Daoy (cell line): Measurements from ENCODE around the gene TAS2R8. TPM values are rescaled to one million over a fixed set of nuclear protein-coding genes. Genes with fewer than 3 reads are reported as not detected.

Experiments used
- total RNA-seq: library from RNA; depleted of rRNA; stranded (reverse); fragments of >200 nt; shearing (Covaris generic); gene quantifications from 2 replicates; pipeline ENCODE4 v1.2.3, GENCODE V29; 2014; rRNA removed

Gene TAS2R8
- total RNA-seq, 1 experiment from 2014 or later, result not detected

Other genes starting within 250 kb of the TAS2R8 start
- gene MAGOHB, start 193.7 kb downstream of the TAS2R8 start, total RNA-seq, result 22.8 and 32.1 TPM in 2 replicates
- 0.17 and 1.0 TPM in 2 replicates for gene STYK1, start 133.2 kb downstream of the TAS2R8 start, total RNA-seq
- 25.3 and 27.6 TPM in 2 replicates for gene YBX3, start 84.0 kb downstream of the TAS2R8 start, total RNA-seq
- not detected in 2 replicates for gene TAS2R7, start 4.7 kb downstream of the TAS2R8 start, total RNA-seq
- gene TAS2R9, start 2.9 kb upstream of the TAS2R8 start, total RNA-seq, result not detected in 2 replicates
- gene TAS2R10, start 19.1 kb upstream of the TAS2R8 start, total RNA-seq, result not detected in 2 replicates
- 0.74 TPM in 1 of 2 replicates, not detected in the other for gene PRR4, start 42.2 kb upstream of the TAS2R8 start, total RNA-seq
- 1.1 and 6.4 TPM in 2 replicates for gene PRH1, start 77.0 kb upstream of the TAS2R8 start, total RNA-seq
- gene TAS2R13, start 102.3 kb upstream of the TAS2R8 start, total RNA-seq, result 0.29 TPM in 1 of 2 replicates, not detected in the other
- not detected in 2 replicates for gene PRH2, start 122.0 kb upstream of the TAS2R8 start, total RNA-seq
- 0.15 TPM in 1 of 2 replicates, not detected in the other for gene TAS2R14, start 132.0 kb upstream of the TAS2R8 start, total RNA-seq
- 0.34 TPM in 1 of 2 replicates, not detected in the other for gene TAS2R50, start 179.6 kb upstream of the TAS2R8 start, total RNA-seq
- 0.74 TPM in 1 of 2 replicates, not detected in the other for gene TAS2R20, start 191.0 kb upstream of the TAS2R8 start, total RNA-seq
- 9.0 TPM in 1 of 2 replicates, not detected in the other for gene TAS2R19, start 215.3 kb upstream of the TAS2R8 start, total RNA-seq
- gene TAS2R31, start 224.1 kb upstream of the TAS2R8 start, total RNA-seq, result 0.97 TPM in 1 of 2 replicates, not detected in the other